ENCODE results near the gene MYOM3.

The MYOM3 gene

DNA sequence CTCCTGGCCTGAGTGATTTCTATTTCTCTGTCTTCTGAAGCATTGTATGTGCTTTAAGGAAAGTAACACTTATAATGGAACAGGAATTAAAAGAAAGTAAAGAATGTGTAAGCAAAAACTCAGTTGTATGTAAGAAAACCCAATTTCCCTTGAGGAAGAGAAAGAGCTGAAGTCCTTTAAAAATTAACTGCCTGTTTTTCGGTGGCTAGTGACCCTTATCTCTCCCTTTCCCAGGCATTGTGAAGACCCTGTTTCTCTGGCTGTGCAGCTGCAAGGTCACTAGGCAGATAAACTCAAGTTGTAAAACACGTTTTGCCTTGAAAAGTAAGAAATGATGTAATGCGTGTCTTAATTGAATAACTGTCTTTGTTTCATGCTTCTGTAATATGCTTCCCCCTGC lies 8.5 kb downstream of the MYOM3 start:
- H3K4me3 ChIP-seq (ENCODE audit: low read depth, low read length), result no peak overlapping the region
- no peak for DNase-seq (ENCODE audit: low read depth)
- TF ChIP-seq CTCF (IDR thresholded peaks at IDR 0.05; ENCODE audit: low read depth, low read length, missing control alignments), result no peak

GRCh38 chr1:24102961-24103360 lies 9.0 kb downstream of the MYOM3 start:
- no peak for TF ChIP-seq CTCF (IDR thresholded peaks at IDR 0.05; ENCODE audit: low read depth, low read length, missing control alignments)
- H3K4me3 ChIP-seq (ENCODE audit: low read depth, low read length), result no peak overlapping the region
- no peak for DNase-seq (ENCODE audit: low read depth)

DNA sequence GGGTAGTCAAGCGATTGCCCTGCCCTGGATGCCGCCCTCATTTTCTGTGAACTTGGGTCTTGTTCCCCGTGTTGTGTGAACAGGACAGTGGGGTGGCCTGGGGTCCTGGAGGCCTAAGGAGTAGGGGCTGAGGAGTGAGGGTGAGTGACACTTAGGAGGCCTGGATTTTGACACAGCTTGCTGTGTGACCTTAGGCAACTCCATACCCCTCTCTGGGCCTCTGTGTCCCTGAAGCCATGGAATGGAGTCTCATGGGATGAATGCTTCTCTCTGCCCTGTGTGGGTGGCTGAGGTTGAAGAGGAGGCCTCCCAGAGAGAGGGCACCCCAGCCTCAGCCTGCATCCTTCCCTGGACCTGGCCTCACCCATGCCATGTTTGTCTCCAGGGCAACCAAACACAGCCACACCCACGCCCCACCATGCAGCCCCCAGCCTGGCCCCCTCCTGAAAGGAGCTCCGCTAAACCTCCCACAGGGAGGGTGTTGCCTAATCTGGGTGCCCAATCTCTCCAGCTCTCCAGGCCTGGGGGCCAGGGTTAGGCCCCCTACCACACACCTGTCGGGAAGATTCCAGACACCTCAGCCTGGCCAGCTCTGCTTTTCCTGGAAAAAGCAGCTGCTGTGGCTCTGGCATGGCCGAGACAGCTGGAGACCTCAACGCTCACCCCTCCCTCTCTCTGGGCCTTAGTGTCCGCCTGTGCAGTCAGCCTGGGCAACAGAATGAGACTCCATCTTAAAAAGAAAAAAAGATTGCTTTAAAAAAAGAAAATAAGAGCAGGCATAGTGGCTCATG lies 9.9 kb downstream of the MYOM3 start:
- DNase-seq (ENCODE audit: low read depth), result no peak
- no peak overlapping the region for H3K4me3 ChIP-seq (ENCODE audit: low read depth, low read length)

GRCh38 chr1:24100945-24101737 lies 10.8 kb downstream of the MYOM3 start:
- DNase-seq (ENCODE audit: low read depth), result no peak
- no peak for TF ChIP-seq CTCF (IDR thresholded peaks at IDR 0.05; ENCODE audit: low read depth, low read length, missing control alignments)
- H3K4me3 ChIP-seq (ENCODE audit: low read depth, low read length), result no peak overlapping the region

More for the DNA sequence above, 9.9 kb downstream of the MYOM3 start:
- no peak for TF ChIP-seq CTCF (IDR thresholded peaks at IDR 0.05; ENCODE audit: low read depth, low read length, missing control alignments)

DNA sequence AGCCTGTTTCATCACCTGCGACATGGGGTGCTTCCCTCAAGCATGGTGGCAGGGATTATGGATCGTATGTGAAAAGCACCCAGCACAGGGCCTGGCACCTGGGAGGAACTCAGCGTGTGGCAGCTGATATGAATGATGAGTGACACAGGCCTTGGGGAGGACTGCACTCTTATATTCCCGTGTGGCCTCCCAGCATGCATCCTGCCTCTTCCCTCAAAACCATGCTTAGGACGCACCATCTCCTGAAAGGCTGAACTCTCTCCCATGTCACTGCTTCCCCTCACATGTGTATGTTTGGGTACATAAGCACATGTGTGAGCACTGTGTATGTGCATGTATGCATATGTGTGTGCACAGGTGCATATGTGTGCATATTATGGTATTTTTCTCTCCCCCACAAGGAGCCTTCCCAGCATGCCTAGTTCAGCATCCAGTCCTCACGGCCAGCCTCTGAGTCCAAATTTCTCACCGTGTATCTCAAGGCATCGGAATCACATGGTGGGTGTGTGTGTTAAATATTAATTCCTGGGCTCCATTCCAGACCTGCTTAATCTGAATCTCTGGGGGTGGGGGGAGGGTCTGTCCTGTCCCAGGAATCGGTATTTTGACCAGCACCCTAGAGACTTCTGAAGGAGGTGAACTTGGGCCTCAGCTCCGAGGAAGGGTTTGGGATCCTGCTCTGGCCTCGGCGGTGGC lies 12.8 kb downstream of the MYOM3 start:
- no peak for TF ChIP-seq CTCF (IDR thresholded peaks at IDR 0.05; ENCODE audit: low read depth, low read length, missing control alignments)
- no peak overlapping the region for H3K4me3 ChIP-seq (ENCODE audit: low read depth, low read length)
- no peak for DNase-seq (ENCODE audit: low read depth)

GRCh38 chr1:24098102-24098501 lies 13.8 kb downstream of the MYOM3 start:
- no peak for DNase-seq (ENCODE audit: low read depth)
- no peak overlapping the region for H3K4me3 ChIP-seq (ENCODE audit: low read depth, low read length)
- TF ChIP-seq CTCF (IDR thresholded peaks at IDR 0.05; ENCODE audit: low read depth, low read length, missing control alignments), result no peak
